Measurements from ENCODE around the gene UBAC2.
"Not testable (repeated sequence)": the region's sequence is repeated elsewhere in the genome, so short reads cannot be mapped to it uniquely, and the experiment has no call there.

The UBAC2 gene

DNA sequence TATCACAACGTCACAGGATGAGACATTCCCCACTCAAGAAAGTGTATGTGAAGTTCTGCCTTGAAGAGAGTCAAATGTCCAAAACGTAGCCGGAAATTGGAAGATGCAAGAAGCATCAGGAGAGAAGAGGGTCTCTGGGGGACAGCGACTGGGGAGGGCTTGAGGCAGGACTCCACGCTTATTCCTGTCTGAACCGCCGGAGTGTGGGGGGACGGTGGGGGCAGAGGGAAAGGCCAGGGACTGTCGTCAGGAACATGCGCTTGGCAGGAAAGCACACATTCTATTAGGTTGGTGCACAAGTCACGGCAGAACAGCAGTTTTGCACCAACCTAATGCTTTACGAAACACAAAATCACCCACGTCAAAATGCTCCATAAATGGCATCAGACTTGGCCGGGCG is 205.3 kb downstream of the UBAC2 start:
- DNase-seq (ENCODE audit: insufficient read length, low spot score), result no peak
- no peak for FAIRE-seq

DNA sequence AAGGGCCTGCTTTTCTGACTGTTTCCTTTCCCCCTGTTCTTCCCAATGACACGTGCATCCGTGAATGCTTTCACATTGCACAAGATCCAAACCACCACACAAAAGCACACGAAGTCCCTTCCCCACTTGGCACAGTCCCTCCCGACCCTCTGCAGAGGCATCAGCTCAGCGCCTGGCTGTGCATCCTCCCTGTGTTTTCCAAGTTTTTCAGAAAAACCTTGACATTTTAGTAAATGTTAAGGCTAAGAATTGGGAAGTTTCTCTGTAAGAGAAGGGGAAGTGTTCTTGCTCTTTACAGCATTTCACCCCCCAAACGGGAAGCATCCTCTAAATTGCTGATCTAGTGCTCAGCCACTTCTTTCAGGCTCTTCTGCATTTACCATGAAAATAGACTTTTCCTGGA is 206.1 kb downstream of the UBAC2 start:
- DNase-seq (ENCODE audit: insufficient read length, low spot score), result no peak
- FAIRE-seq, result no peak

DNA sequence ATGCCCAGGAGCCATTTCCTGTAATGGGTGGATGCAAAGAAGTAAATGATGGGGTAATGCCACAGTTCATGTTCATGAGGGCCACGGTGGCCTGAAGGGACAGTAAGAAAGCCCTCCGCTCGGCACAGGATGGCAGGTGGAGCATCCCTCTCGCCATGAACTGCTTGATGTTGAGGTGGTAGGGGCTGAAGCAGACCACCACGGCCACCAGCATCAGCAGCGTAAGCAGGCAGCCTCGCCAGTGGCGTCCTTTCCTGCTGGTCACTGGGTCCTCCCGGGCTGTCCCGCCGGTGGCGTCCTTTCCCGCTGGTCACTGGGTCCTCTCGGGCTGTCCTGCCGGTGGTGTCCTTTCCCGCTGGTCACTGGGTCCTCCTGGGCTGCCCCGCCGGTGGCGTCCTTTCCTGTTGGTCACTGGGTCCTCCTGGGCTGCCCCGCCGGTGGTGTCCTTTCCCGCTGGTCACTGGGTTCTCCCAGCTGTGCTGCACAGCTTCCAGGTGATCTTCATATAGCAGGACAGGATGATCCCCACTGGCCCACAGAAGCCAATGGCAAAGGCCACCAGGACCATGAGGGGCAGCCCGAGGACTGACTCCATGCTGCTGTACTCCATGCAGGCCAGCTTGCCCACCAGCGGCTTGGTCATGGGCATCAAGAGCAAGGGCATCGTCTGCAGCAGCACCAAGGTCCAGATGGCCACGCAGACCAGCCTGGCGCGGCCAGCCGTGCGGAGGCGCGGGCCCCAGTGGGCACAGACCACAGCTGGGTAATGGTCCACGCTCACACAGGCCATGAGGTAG is 207.4 kb downstream of the UBAC2 start:
- DNase-seq (ENCODE audit: insufficient read length, low spot score) (no peak), FAIRE-seq (no peak)

DNA sequence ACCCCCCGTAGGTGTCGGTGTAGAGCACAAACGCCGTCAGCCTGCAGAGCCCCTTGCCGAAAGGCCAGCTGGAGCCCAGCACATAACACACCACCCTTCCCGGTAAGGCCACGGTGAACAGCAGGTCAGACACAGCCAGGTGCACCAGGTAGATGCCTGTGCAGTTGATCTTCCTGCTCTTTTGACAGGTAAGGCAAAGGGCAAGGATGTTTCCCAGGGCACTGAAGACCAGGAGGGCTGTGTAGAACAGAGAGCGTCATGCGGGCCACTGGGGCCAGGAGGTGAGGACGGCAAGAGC is 208.0 kb downstream of the UBAC2 start:
- FAIRE-seq (no peak), DNase-seq (ENCODE audit: insufficient read length, low spot score) (no peak)

DNA sequence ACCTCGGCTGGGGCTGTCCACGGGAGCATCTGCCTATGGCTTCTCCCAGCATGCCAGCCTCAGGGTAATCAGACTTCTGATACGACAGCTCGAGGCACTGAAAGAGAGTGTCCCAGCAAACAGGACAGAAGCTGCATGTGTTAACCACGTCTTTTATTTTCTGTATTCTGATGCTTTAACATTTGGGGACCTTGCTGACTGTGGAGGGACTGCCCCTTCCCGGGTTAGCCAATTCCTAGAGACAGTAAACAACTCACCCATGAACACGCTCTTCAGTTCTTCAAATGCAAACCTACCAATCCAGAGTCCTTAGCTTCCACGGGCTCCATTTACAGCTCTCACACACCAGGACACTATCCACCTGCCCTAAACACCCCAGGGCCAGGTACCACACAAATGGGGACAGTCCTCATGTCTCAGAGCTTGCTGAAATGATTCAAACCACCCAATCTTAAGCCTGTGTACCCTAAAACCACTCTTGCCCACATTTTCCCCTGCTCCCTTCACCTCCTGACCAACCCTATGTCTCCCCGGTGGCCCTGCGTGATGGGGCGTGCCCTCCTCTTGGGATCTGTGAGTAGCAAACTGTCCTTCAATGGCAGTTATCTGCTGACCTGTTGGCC is 208.9 kb downstream of the UBAC2 start:
- DNase-seq (ENCODE audit: insufficient read length, low spot score); FAIRE-seq: not testable (repeated sequence)

DNA sequence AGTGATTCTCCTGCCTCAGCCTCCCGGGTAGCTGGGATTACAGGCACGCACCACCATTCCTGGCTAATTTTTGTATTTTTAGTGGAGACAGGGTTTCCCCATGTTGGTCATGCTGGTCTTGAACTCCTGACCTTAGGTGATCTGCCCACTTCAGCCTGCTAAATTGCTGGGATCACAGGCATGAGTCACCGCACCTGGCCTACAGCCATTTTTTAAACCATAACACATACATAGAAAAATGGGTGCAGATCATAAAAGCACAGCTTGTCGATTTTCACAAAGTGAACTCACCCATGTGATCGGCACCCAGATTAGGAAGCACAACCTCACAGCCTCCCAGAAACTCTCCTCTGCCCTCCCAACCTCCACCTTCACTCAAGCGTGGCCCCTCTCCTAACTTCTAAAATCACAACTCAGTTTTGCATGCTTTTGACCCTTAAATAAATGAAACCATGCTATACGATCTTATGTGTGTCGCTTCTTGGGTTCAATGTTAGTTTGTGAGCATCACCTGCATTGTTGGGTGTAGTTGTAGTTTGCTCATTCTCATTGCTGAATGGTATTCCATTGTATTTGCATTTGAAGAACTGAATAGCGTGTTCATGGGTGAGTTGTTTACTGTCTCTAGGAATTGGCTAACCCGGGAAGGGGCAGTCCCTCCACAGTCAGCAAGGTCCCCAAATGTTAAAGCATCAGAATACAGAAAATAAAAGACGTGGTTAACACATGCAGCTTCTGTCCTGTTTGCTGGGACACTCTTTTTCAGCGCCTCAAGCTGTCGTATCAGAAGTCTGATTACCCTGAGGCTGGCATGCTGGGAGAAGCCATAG is 210.2 kb downstream of the UBAC2 start:
- not testable (repeated sequence) for DNase-seq (ENCODE audit: insufficient read length, low spot score); FAIRE-seq

DNA sequence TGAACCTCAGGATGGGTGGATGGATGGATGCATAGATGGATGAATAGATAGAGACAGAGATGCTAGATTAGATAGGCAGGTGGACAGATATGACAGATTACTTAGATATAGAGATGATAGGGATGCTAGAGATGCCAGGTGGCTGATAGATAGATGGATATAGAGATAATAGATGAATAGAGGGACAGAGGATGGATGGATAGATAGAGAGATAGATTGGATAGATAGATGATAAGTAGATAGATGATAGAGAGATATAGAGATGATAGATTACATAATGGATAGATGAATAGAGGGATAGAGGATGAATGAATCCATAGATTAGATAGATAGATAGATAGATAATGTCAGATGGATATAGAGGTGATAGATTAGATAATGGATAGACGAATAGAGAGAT is 212.2 kb downstream of the UBAC2 start:
- DNase-seq (ENCODE audit: insufficient read length, low spot score) (no peak), FAIRE-seq (no peak)

DNA sequence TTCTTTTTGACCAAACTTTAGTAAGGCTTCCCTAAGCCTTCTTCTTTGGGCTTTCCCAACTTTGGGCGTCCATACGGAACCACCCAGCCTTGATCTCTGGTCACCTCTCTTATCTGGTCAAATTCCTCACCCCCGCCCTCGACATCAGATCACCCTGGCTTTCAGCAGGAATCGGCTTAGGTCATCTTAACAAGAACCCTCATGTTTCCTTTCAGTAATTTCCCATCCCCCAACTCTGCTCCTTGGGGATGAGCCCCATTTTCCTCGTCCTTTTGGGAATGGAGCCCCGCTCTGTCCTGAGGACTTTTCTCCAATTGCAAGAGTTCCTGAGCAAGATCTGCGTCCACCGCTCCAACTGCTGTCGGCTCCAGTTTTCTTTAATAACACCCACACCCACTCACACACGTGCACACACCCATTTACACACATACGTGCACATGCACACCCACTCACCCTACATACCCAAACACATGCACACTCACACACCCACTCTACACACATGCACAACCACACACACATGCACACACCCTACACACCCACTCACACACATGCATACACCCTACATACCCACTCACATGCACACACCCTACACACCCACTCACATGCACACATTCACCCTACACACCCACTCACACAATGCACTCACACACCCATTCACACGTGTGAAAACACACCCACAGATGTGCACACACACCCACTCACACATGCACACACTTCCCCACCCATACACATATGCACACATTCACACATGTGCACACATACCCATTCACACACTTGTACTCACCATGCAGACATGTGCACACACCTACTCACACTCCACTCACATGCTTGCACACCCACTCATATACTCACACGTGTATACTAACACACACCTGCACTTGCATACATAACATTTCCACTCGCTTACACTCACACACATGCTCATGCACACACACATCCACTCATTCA is 213.7 kb downstream of the UBAC2 start:
- DNase-seq (ENCODE audit: insufficient read length, low spot score) (no peak), FAIRE-seq (peak; percentile 69)

DNA sequence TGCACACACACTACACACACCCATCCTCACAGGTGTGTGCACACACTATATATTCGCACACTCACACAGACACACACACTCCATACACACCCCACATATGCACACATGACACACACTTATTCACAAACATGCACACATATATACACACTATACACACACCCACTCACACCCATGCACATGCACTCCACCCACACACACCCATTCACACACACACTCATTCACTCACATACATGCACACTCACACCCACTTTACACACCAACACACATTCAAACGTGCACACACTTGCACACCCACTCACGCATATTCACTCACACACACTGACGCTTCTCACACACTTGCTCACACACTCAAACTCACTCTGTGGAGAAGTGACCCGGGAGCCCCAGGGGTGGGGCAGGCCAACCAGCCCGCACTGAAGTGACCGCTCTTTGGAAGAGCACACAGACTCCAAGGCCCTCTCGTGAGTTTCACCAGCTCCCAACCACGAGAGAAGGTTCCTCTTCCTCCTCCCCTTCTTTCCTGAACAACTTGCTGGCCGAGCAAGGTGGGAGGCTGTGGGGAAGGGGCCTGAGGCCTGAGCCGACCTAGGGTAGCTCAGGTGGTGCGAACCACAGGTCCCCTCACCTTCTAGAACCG is 214.5 kb downstream of the UBAC2 start:
- DNase-seq (ENCODE audit: insufficient read length, low spot score) (no peak), FAIRE-seq (no peak)

DNA sequence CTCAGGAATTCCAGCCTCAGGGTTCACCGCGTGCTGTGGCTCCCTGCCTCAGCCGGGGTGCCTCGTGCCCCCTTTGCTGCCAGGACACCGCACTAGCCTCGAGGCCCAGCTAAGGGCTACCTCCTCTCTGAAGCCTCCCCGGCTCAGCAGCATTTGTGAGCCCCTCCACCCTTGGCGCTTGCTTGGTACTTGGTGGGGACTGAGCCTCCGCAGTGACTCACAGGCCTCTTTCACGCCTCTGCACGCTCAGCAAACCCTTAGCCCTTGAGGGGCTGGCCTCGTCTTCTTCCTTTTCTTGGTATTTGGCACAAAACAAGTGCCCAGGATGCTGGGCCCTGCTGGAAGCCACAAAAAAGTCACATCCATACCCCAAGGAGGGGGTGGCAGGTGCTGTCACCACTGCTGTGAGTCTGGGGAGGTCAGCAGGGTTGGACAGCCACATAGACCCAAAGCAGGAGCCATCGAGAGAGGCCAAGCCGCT is 215.2 kb downstream of the UBAC2 start:
- DNase-seq (ENCODE audit: insufficient read length, low spot score) (no peak), FAIRE-seq (no peak)

DNA sequence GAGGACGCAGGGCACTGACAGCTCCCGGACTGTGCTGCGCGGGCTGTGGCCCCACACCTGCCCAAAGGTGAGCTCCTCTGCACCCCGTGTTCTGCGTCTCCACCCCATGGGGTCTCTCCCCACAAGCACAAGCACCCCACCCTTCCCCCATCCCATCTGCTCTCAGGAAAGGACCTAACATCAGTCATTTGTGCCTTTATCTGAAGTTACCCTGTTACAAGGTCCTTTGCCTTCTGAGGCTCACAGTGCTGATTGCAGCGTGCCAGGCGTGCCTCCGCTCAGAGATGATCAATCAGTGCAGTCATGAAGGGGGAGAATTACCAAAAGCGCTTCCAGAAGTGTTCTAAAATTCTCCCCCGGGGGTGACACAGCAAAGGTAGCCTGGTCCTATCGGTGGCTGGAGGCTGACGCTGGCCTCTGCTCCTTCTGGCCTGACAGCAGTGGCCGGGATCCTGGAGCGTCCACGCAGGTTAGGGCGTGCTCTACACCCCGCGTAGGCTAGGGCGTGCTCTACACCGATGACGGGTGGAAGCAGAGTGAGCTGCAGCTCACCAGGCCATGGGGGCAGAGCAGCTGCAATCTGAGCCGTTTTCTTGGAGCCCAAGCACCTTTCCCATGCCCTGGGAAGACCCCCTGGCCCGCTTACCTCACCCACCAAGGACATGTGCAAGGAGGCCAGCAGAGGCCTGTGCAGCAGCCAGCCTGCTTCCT is 215.9 kb downstream of the UBAC2 start:
- FAIRE-seq, result no peak

DNA sequence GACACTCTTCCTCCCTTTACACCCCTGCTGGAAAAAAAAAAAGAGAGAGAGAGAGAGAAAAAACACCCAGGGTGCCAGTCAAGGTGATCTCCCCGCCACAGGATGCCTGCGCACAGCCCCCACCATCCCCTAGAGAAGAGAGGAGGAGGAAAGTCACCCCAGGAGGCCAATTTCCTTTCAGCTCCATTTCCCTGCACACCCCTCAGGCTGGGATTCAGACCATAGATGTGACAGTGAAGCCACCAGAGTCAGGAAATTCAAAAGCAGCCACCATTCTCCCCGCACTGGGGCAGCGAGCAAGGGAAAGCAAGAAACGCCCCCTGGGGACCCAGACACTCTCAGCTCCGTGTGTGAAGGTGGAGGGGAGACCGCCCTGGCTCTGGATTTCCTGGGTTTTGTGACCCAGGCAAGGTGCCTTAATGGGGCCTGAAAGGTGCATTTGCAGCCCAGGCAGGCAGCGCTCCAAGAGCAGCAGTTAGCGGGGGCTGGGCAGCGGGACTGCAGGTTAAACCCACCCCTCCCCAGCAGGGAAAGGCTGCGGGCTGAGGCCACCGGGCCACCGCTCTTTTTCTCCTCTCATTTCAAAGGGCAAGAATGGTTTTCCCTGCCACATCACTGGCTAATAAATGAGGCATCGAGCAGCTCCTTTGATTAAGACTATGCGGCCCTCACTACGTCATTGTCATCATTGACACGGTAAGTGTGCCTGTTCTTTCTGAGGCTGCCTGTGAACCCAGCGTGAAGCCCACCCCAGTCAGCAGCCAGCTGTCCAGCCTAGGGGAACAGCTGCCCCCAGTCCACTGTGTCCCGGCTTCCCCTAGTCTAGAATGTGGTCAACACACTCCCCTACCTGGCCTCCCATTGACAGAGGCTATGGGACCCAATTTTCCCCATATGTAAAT is 216.8 kb downstream of the UBAC2 start:
- FAIRE-seq (no peak), DNase-seq (ENCODE audit: insufficient read length, low spot score) (no peak)

More for the DNA sequence above, 215.9 kb downstream of the UBAC2 start:
- no peak for DNase-seq (ENCODE audit: insufficient read length, low spot score)

DNA sequence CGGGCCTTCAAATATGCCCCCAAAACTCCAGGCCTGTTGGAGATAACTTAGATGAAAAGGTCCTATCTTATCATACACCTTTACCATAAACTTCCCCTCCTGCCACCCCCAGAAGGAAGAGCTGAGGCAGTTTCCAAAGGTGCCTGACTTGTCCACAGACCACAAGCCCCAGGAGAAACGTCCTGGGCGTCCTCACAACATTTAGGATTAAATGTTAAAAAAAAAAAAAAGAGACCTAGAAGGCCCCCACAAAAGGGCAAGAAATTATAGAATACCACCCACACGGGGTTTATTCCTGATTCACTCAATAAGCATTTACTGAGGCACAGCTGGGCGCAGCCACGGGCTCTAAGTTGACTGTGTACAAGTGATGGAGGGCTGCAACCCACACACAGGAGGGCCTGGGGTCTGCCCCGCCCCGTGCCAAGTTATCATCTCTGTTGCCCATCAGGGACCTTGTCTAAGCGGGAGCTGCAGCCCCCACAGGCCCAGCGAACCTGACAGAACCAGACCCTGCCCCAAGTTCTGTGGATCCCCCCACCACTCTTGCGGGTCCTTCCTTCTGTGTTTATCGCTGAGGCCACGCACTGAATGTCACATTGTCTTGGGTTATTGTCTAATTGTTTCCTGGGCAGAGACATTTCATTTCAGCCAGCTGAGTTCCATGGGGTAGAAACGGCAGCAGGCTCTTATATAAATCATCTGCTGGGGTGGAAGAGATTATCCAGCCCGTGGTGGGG is 217.6 kb downstream of the UBAC2 start:
- DNase-seq (ENCODE audit: insufficient read length, low spot score) (no peak), FAIRE-seq (no peak)

DNA sequence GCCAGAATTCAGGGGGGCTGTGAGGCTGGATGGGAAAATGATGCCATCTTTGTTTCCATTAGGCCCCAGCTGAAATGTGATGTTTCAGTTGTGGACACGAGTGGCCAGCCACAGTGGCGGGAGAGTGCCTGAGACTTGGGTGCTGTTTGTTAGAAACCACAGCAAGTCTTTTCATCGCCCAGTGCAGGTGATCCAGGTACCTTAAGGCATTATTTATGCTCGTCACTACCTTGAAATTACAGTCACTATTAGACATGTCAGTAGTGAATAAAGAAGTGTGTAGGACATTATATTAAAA is 218.1 kb downstream of the UBAC2 start:
- DNase-seq (ENCODE audit: insufficient read length, low spot score) (no peak), FAIRE-seq (no peak)

DNA sequence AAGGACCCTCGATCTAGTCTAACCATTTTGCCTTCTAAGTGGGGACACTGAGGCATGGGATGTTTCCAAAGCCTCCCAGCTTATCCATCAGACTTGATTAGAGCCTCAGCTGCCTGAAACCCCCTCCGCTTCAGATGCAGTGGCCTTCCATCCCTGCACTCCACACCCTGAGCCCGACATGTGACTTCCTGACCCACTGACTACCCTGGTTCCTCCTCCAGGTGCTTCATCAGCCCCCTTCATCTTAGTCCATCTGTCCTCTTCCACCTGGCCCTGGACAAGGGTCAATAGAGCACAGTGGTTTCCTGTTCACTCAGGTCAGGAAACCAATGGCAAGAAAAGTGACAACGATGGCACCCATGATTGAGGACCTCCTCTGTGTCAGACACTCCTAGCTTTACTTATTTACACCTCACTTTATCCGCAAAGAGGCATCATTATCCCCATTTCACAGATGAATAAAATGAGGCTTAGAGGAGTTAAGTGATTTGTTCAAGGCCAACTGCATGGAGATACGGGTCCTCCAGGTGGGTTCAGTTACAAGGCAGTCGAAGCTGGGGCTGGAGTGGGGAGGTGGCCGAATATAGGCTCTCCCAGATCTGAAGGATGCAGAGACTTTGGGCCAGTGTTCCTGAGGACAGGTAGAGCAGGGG is 219.1 kb downstream of the UBAC2 start:
- DNase-seq (ENCODE audit: insufficient read length, low spot score), result no peak
- FAIRE-seq, result no peak

DNA sequence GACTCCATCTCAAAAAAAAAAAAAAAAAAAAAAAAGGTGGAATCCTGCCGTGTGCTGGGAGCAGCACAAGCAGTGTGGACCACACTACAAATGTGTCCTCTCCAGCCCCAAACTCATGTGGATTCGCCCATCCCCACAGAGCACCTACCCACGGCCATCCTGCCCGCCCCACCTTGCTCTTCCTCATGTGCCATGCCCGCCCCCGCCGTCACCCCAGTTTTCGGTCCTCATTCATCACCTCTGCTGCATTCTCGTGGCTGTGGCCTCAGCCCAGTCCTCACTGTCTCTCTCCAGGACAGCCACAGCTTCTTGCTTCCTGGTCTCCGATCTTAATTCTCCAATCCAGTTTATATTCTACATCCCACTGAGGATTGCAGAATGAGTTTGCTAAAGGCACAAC is 220.6 kb downstream of the UBAC2 start:
- FAIRE-seq (no peak), DNase-seq (ENCODE audit: insufficient read length, low spot score) (no peak)
